Mucosa of descending colon (tissue), 3 donors: ENCODE measurements around the gene DRAM1. TPM values are rescaled to one million over a fixed set of nuclear protein-coding genes. Genes with fewer than 3 reads are reported as not detected.

Experiments used
- ATAC-seq: fragments of 200-7000 bp; cut with Tn5 transposase; one replicate; pipeline ENCODE4 v1.9.1; 2020; ENCODE audit warnings: mild to moderate bottlenecking, moderate library complexity
- DNase-seq, 3 donors: peaks; one replicate each; pipeline ENCODE4 v3.0.0-alpha.2; 2020
- H3K36me3 ChIP-seq: fragments of 200-600 bp; one replicate; pipeline ENCODE4 v1.8.0; 2021; ENCODE audit warnings: low read depth, mild to moderate bottlenecking
- H3K4me1 ChIP-seq: fragments of 200-600 bp; one replicate; pipeline ENCODE4 v1.8.0; 2021; ENCODE audit warnings: low read depth, mild to moderate bottlenecking
- H3K4me3 ChIP-seq: fragments of 200-600 bp; one replicate; pipeline ENCODE4 v1.8.0; 2021; ENCODE audit warnings: mild to moderate bottlenecking
- H3K9me3 ChIP-seq: fragments of 200-600 bp; one replicate; pipeline ENCODE4 v1.8.0; 2021; ENCODE audit warnings: mild to moderate bottlenecking
- intact Hi-C, 2 donors: fragments of 100-400 bp; cut with DNase I in 1 of 2; cut with micrococcal nuclease in 1 of 2; formaldehyde crosslinking; loops; one replicate each; pipeline versions ENCODE4 v1.11.0 to v1.11.1; 2022; cut with DNase I, micrococcal nuclease
- total RNA-seq, 3 donors: library from RNA; stranded (reverse); fragmentation: NEBNext Ultra II Directional in 2 of 3; extraction: Animal tissue kit (Norgen Biotek cat#: 25700) in 2 of 3; gene quantifications; one replicate each; pipeline versions ENCODE4 v1.2.1 to v1.2.4, GENCODE V29; 2021 to 2023
- TF ChIP-seq, protein P1 (sequence below): fragments of 200-600 bp; IDR thresholded peaks from one replicate; pipeline ENCODE4 v1.8.0; 2022; ENCODE audit warnings: antibody characterized with exemption, mild to moderate bottlenecking
- donor health status: DM: no; HTN: no; CAD: no; lungs with moderate emphysema.
- donor health status: DM: no; HTN: no; CAD: no.
- donor health status: DM: no; HTN: yes; CAD: no.

DRAM1 gene
- total RNA-seq, 3 donors from 2014 or later, result 4.3 to 25.2 (median 10.1) TPM

DNA sequence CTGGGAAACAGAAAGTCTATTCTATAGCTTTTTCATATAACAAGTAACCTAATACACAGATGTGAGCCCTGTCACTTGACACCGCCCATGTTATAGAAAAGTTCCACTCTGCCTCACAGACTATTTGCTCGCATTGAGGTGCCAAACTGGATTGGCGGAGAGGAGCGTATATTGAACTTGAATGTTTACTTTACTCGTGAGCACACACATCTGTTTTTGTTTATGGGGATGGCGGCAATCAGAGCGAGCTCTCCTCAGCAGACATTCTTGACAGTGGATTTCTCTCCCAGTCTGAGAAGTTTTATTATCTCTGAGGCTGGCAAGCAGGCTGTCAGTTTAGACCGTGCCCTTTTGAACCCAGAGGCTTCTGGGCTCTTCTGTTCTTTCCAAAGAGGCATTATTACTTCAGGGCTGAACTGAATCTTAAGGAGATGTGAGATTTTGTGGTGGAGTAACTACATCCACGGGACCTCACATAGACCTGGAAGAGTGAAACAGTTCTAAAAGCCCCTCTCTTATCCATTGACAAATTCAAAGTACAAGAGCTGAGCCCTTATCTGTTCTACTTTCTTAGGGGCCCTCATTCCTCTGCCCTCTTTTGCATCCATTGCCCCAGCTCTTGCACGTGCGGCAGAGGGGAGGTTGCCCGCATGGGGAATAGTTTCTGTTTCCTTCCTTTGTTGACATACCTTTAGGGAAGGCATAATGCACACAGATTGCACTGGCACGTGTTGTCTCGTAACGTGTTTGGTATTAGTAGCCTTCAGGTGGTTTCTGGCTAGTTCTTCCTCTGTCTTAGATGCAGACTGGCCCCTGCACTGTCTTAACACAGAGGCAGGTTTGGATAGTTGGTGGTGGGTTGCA is 68.2 kb downstream of the DRAM1 start:
- Histone ChIP-seq H3K4me1 (no peaks in the 10 kb centered on the region), H3K4me3 (no peak overlapping the region), H3K9me3 (no peaks in the 10 kb centered on the region), H3K36me3 (no peaks in the 10 kb centered on the region)
- intact Hi-C loops, result no loop called here
- TF ChIP-seq, protein P1, sequence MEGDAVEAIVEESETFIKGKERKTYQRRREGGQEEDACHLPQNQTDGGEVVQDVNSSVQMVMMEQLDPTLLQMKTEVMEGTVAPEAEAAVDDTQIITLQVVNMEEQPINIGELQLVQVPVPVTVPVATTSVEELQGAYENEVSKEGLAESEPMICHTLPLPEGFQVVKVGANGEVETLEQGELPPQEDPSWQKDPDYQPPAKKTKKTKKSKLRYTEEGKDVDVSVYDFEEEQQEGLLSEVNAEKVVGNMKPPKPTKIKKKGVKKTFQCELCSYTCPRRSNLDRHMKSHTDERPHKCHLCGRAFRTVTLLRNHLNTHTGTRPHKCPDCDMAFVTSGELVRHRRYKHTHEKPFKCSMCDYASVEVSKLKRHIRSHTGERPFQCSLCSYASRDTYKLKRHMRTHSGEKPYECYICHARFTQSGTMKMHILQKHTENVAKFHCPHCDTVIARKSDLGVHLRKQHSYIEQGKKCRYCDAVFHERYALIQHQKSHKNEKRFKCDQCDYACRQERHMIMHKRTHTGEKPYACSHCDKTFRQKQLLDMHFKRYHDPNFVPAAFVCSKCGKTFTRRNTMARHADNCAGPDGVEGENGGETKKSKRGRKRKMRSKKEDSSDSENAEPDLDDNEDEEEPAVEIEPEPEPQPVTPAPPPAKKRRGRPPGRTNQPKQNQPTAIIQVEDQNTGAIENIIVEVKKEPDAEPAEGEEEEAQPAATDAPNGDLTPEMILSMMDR, result no peak
- ATAC-seq (peak; percentile 71), DNase-seq (peak in 1 of 3 donors; percentile 31)

DNA sequence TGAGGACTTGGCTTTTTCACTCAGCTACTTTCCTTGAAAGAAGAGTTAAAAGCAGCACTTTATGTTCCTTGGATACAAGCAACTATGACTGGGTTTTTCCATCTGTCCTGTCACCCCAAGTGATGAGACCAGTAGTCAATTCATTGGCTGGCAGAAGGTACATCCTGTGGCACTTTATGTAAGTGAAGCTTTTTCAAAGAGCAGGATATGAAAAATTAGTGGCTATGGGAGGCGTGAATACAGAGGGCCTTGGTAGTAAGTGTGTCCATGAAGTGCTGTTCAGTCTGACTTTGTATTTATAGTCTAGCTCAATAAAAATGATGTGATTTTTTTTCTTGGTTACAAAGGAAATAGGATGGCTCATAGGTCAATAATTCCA is 68.8 kb downstream of the DRAM1 start:
- Histone ChIP-seq H3K9me3 (no peaks in the 10 kb centered on the region), H3K36me3 (no peaks in the 10 kb centered on the region), H3K4me1 (no peaks in the 10 kb centered on the region), H3K4me3 (no peak overlapping the region)
- TF ChIP-seq, protein P1, result no peak
- ATAC-seq, result no peak
- no peak for DNase-seq
- intact Hi-C loops, result no loop called here

DNA sequence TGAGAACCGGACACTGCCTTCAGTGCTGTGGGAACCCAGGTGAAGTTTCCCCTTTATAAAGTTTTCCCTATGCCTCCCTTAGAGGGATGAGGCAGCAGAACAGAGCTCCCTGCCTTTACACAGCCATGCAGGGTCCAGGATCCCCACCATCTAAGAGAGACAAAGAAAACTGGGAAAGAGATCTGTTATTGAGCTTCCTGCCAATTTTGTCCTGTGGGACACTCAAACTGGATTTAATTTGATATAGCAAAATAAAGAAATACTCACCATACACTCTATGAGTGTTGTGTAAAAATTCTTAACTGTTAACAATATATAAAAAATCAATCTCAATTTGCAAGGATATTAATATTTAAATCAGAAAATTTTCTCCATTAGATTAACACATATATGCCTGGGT is 69.9 kb downstream of the DRAM1 start:
- Histone ChIP-seq H3K9me3 (no peaks in the 10 kb centered on the region), H3K36me3 (no peaks in the 10 kb centered on the region), H3K4me3 (no peak overlapping the region), H3K4me1 (no peaks in the 10 kb centered on the region)
- intact Hi-C loops, result no loop called here
- TF ChIP-seq, protein P1, result no peak
- no peak for DNase-seq
- no peak for ATAC-seq

DNA sequence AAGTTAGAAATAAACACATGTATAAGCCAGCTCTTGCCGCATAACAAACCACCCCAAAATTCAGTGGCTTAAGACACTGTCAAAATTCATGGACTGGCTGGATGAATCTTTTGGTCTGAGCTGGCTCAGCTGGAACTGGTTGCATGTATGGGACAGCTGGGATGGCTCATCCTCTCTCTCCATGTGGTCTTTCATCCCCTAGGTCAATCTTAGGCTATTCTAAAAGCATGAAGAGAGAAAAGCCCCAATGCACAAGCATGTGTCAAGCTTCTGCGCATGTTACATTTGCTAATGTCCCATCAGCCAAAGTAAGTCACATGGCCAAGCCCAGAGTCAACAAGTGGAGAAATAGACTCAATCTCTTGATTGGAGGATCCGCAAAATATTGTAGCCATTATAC is 71.0 kb downstream of the DRAM1 start:
- TF ChIP-seq, protein P1, result no peak
- Histone ChIP-seq H3K9me3 (no peaks in the 10 kb centered on the region), H3K36me3 (no peaks in the 10 kb centered on the region), H3K4me3 (no peak overlapping the region), H3K4me1 (no peaks in the 10 kb centered on the region)
- intact Hi-C loops, result no loop called here
- no peak for DNase-seq
- no peak for ATAC-seq

DNA sequence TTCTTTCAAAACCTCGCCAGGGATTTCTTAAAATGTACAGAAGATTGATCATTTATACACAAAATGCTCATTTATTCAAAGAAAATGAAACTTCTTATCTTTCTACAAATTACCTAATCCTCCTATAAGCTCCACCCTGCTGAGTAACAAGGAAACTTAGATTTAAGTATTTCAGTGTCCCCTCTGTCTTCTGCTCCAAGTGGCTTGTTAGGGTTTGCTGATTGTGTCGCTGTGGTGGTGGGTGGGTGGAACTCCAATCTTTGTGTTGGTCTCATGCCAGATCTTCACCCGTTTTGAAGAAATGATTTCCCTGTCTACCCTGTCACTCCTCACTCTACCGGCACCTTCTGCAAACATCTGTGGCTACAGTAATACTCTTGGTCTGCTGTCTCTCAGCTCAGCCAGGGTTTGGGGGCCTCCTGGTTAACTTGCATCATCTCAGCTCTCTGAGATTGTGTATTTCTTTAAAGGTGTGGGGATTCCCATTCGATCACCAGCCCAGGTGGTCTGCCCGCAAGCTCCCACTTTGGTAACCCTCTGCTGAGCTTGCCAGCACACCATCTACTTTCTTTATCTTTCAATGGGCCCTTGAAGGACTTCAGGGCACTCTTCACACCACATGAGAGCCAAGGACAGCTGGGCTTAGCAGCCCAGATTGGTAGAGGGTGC is 73.8 kb downstream of the DRAM1 start:
- DNase-seq (no peak), ATAC-seq (no peak)
- H3K36me3 ChIP-seq, result no peaks in the 10 kb centered on the region
- H3K9me3 ChIP-seq, result no peaks in the 10 kb centered on the region
- H3K4me1 ChIP-seq, result no peaks in the 10 kb centered on the region
- TF ChIP-seq, protein P1, result no peak
- no peak overlapping the region for H3K4me3 ChIP-seq
- intact Hi-C loops, result no loop called here
